Measurements from ENCODE around the gene EEA1. TPM values are rescaled to one million over a fixed set of nuclear protein-coding genes. Genes with fewer than 3 reads are reported as not detected.
A peak's percentile ranks its signal among the peaks of the same experiment; 100 is the strongest.

Gene EEA1
- total and polyA plus RNA-seq, 12 donors: 2.5 to 36.9 (median 21.4) TPM

- DNase-seq: no peak
- H3K36me3 ChIP-seq (replicated peaks in 1 of 2): no peaks in the 10 kb centered on the region
- no peaks in the 10 kb centered on the region for H3K9me3 ChIP-seq (replicated peaks in 1 of 3)
- H3K27me3 ChIP-seq: no peaks in the 10 kb centered on the region
- H3K27ac ChIP-seq: no peak overlapping the region
- H3K4me1 ChIP-seq (replicated peaks in 1 of 2): peaks cover 4 to 5% of the 10 kb centered on the region in 2 donors
- intact Hi-C loops (cut with DNase I): no loop called here
- 62 to 91% (median 77%) methylated on average over 1 of the region's 1 CpG for WGBS, 4 donors
- H3K4me3 ChIP-seq: no peak overlapping the region
- TF ChIP-seq, protein P1, sequence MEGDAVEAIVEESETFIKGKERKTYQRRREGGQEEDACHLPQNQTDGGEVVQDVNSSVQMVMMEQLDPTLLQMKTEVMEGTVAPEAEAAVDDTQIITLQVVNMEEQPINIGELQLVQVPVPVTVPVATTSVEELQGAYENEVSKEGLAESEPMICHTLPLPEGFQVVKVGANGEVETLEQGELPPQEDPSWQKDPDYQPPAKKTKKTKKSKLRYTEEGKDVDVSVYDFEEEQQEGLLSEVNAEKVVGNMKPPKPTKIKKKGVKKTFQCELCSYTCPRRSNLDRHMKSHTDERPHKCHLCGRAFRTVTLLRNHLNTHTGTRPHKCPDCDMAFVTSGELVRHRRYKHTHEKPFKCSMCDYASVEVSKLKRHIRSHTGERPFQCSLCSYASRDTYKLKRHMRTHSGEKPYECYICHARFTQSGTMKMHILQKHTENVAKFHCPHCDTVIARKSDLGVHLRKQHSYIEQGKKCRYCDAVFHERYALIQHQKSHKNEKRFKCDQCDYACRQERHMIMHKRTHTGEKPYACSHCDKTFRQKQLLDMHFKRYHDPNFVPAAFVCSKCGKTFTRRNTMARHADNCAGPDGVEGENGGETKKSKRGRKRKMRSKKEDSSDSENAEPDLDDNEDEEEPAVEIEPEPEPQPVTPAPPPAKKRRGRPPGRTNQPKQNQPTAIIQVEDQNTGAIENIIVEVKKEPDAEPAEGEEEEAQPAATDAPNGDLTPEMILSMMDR (IDR thresholded peaks at IDR 0.05): no peak
- TF ChIP-seq POLR2A (IDR thresholded peaks at IDR 0.05): no peak
These were observed 181.9 kb downstream of the EEA1 start for GRCh38 chr12:92747151-92747550.

DNA sequence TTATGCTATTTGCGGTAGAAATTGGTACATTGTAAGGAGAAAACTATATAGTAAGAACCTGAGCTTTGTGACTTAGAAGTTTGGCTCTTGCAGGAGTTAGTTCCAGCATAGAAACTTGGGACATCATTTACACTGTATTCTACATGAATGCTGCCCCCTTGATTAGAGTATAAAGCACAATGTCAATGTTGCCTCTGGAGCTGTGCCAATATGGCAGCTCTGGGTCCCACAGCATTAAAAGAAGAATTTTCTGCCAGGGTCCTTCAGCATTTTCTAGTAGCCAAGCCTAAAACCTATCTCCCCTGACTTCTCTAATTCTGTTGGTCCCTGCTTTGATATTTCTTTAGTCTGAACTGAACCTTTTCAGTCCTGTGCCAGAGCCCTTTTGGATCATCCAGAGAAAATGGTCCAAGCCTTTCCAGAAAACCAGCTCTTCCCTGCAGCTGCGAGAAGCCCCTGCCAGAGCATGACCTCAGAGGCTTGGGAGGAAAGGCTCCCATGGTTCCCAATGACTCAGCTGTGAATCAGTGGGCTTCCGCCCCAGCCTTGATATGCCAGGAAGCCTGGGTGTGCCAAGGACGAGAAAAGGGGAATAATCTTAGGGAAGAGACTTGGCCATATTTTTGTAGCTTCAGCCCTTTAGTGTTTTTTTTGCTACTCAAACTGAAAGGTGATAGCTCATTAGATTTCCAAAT, 183.1 kb downstream of the EEA1 start:
- WGBS, 4 donors: 37 to 52% (median 47%) methylated on average over 4 of the region's 4 CpGs
- Histone ChIP-seq H3K4me3 (no peak overlapping the region), H3K4me1 (replicated peaks in 1 of 2) (peaks cover 4 to 5% of the 10 kb centered on the region in 2 donors), H3K9me3 (replicated peaks in 1 of 3) (no peaks in the 10 kb centered on the region), H3K27me3 (no peaks in the 10 kb centered on the region), H3K27ac (peak overlapping the region in 2 of 5 donors; percentile 52 to 58), H3K36me3 (replicated peaks in 1 of 2) (no peaks in the 10 kb centered on the region)
- intact Hi-C loops (cut with DNase I): no loop called here
- TF ChIP-seq POLR2A (IDR thresholded peaks at IDR 0.05): no peak
- TF ChIP-seq, protein P1 (IDR thresholded peaks at IDR 0.05): no peak
- DNase-seq: peak; percentile 73 to 92 (median 85)

GRCh38 chr12:92743026-92743425, 186.1 kb downstream of the EEA1 start:
- no peaks in the 10 kb centered on the region for H3K27me3 ChIP-seq
- no peaks in the 10 kb centered on the region for H3K36me3 ChIP-seq (replicated peaks in 1 of 2)
- no peak overlapping the region for H3K4me3 ChIP-seq
- H3K27ac ChIP-seq: no peak overlapping the region
- no peaks in the 10 kb centered on the region for H3K9me3 ChIP-seq (replicated peaks in 1 of 3)
- 71 to 75% (median 73%) methylated on average over 3 of the region's 3 CpGs for WGBS, 4 donors
- TF ChIP-seq, protein P1 (IDR thresholded peaks at IDR 0.05): no peak
- TF ChIP-seq POLR2A (IDR thresholded peaks at IDR 0.05): no peak
- peaks cover 4 to 5% of the 10 kb centered on the region in 2 donors for H3K4me1 ChIP-seq (replicated peaks in 1 of 2)
- intact Hi-C loops (cut with DNase I): no loop called here
- DNase-seq: no peak

- H3K36me3 ChIP-seq (replicated peaks in 1 of 2): no peaks in the 10 kb centered on the region
- H3K9me3 ChIP-seq (replicated peaks in 1 of 3): no peaks in the 10 kb centered on the region
- H3K27ac ChIP-seq: no peak overlapping the region
- no peak overlapping the region for H3K4me3 ChIP-seq
- peaks cover 0 to under 1% of the 10 kb centered on the region in 2 donors for H3K4me1 ChIP-seq (replicated peaks in 1 of 2)
- no peak for DNase-seq
- TF ChIP-seq, protein P1 (IDR thresholded peaks at IDR 0.05): no peak
- TF ChIP-seq POLR2A (IDR thresholded peaks at IDR 0.05): no peak
- intact Hi-C loops (cut with DNase I): no loop called here
- no peaks in the 10 kb centered on the region for H3K27me3 ChIP-seq
These were observed 188.7 kb downstream of the EEA1 start for GRCh38 chr12:92740411-92740810.
